ENCODE results near the gene ZFX. TPM values are rescaled to one million over a fixed set of nuclear protein-coding genes. Genes with fewer than 3 reads are reported as not detected.
A peak's percentile ranks its signal among the peaks of the same experiment; 100 is the strongest.

The ZFX gene
- total RNA-seq, 1 experiment from 2014 or later, result 17.7 TPM

- no peak for DNase-seq (ENCODE audit: low read depth)
These were observed 51.7 kb downstream of the ZFX start for GRCh38 chrX:24201216-24201615.

- DNase-seq (ENCODE audit: low read depth), result no peak
These were observed 53.0 kb downstream of the ZFX start for GRCh38 chrX:24202465-24203031.

- DNase-seq (ENCODE audit: low read depth), result no peak
These were observed 53.7 kb downstream of the ZFX start for GRCh38 chrX:24203072-24203808.

GRCh38 chrX:24204331-24204730, 54.8 kb downstream of the ZFX start:
- no peak for DNase-seq (ENCODE audit: low read depth)

- DNase-seq (ENCODE audit: low read depth), result no peak
These were observed 55.4 kb downstream of the ZFX start for GRCh38 chrX:24204958-24205357.

GRCh38 chrX:24207826-24208225, 58.3 kb downstream of the ZFX start:
- DNase-seq (ENCODE audit: low read depth), result no peak

- no peak for DNase-seq (ENCODE audit: low read depth)
These were observed 59.1 kb downstream of the ZFX start for GRCh38 chrX:24208496-24209240.

GRCh38 chrX:24210190-24210589, 60.7 kb downstream of the ZFX start:
- no peak for DNase-seq (ENCODE audit: low read depth)

- DNase-seq (ENCODE audit: low read depth), result no peak
These were observed 65.0 kb downstream of the ZFX start for GRCh38 chrX:24214568-24214967.

GRCh38 chrX:24215272-24215671, 65.7 kb downstream of the ZFX start:
- no peak for DNase-seq (ENCODE audit: low read depth)

- no peak for DNase-seq (ENCODE audit: low read depth)
These were observed 66.5 kb downstream of the ZFX start for GRCh38 chrX:24216037-24216436.

GRCh38 chrX:24216827-24217226, 67.3 kb downstream of the ZFX start:
- DNase-seq (ENCODE audit: low read depth), result no peak

- DNase-seq (ENCODE audit: low read depth), result no peak
These were observed 69.8 kb downstream of the ZFX start for GRCh38 chrX:24219320-24219719.

GRCh38 chrX:24221872-24222271, 72.3 kb downstream of the ZFX start:
- no peak for DNase-seq (ENCODE audit: low read depth)

- DNase-seq (ENCODE audit: low read depth), result no peak
These were observed 75.7 kb downstream of the ZFX start for GRCh38 chrX:24225265-24225664.

GRCh38 chrX:24226176-24226575, 76.6 kb downstream of the ZFX start:
- no peak for DNase-seq (ENCODE audit: low read depth)

- DNase-seq (ENCODE audit: low read depth), result no peak
These were observed 79.1 kb downstream of the ZFX start for GRCh38 chrX:24228596-24228995.

- DNase-seq (ENCODE audit: low read depth), result no peak
These were observed 79.9 kb downstream of the ZFX start for GRCh38 chrX:24229400-24229879.

GRCh38 chrX:24229976-24230375, 80.4 kb downstream of the ZFX start:
- DNase-seq (ENCODE audit: low read depth), result no peak

- DNase-seq (ENCODE audit: low read depth), result peak; percentile 79
These were observed 81.6 kb downstream of the ZFX start for GRCh38 chrX:24231131-24231540.

GRCh38 chrX:24231641-24232179, 82.2 kb downstream of the ZFX start:
- no peak for DNase-seq (ENCODE audit: low read depth)

GRCh38 chrX:24232796-24233195, 83.3 kb downstream of the ZFX start:
- no peak for DNase-seq (ENCODE audit: low read depth)

All from HT1080 (cell line).